ENCODE results near the gene SAP30BP.

Gene SAP30BP

GRCh38 chr17:75664099-75664549 lies 3.0 kb upstream of the SAP30BP start:
- Histone ChIP-seq H3K9ac (ENCODE audit: insufficient read length, low read depth) (no peak overlapping the region), H3K36me3 (ENCODE audit: insufficient read depth, insufficient read length, low read length) (peaks cover 66% of the 10 kb centered on the region), H3K4me1 (ENCODE audit: insufficient read depth, insufficient read length) (no peaks in the 10 kb centered on the region), H3K27me3 (ENCODE audit: insufficient read depth, insufficient read length) (no peaks in the 10 kb centered on the region), H3K4me3 (ENCODE audit: insufficient read length, low read depth) (no peak overlapping the region), H3K9me3 (ENCODE audit: insufficient read depth, low read length) (no peaks in the 10 kb centered on the region)
- TF ChIP-seq ZNF274 (IDR thresholded peaks at IDR 0.05; ENCODE audit: low read depth, low read length): no peak
- no peak for TF ChIP-seq SUZ12 (IDR thresholded peaks at IDR 0.05; ENCODE audit: extremely low read depth, insufficient read depth, insufficient read length)
- TF ChIP-seq YY1 (IDR thresholded peaks at IDR 0.05; ENCODE audit: insufficient read depth, insufficient read length): no peak
- no peak for DNase-seq (ENCODE audit: low read depth, low spot score)

- Histone ChIP-seq H3K27me3 (ENCODE audit: insufficient read depth, insufficient read length) (no peaks in the 10 kb centered on the region), H3K4me1 (ENCODE audit: insufficient read depth, insufficient read length) (no peaks in the 10 kb centered on the region), H3K4me3 (ENCODE audit: insufficient read length, low read depth) (peak overlapping the region; percentile 99), H3K36me3 (ENCODE audit: insufficient read depth, insufficient read length, low read length) (peaks cover 64% of the 10 kb centered on the region), H3K9me3 (ENCODE audit: insufficient read depth, low read length) (no peaks in the 10 kb centered on the region), H3K9ac (ENCODE audit: insufficient read length, low read depth) (peak overlapping the region; percentile 57)
- TF ChIP-seq ZNF274 (IDR thresholded peaks at IDR 0.05; ENCODE audit: low read depth, low read length) (no peak), SUZ12 (IDR thresholded peaks at IDR 0.05; ENCODE audit: extremely low read depth, insufficient read depth, insufficient read length) (no peak), YY1 (IDR thresholded peaks at IDR 0.05; ENCODE audit: insufficient read depth, insufficient read length) (no peak)
- no peak for DNase-seq (ENCODE audit: low read depth, low spot score)
These were observed 1.2 kb upstream of the SAP30BP start for GRCh38 chr17:75665981-75666380.

GRCh38 chr17:75667825-75668224 lies 687 bp downstream of the SAP30BP start:
- peaks cover 62% of the 10 kb centered on the region for H3K36me3 ChIP-seq (ENCODE audit: insufficient read depth, insufficient read length, low read length)
- H3K27me3 ChIP-seq (ENCODE audit: insufficient read depth, insufficient read length): no peaks in the 10 kb centered on the region
- H3K4me1 ChIP-seq (ENCODE audit: insufficient read depth, insufficient read length): no peaks in the 10 kb centered on the region
- H3K9me3 ChIP-seq (ENCODE audit: insufficient read depth, low read length): no peaks in the 10 kb centered on the region
- no peak for TF ChIP-seq SUZ12 (IDR thresholded peaks at IDR 0.05; ENCODE audit: extremely low read depth, insufficient read depth, insufficient read length)
- no peak for TF ChIP-seq YY1 (IDR thresholded peaks at IDR 0.05; ENCODE audit: insufficient read depth, insufficient read length)
- TF ChIP-seq ZNF274 (IDR thresholded peaks at IDR 0.05; ENCODE audit: low read depth, low read length): no peak
- H3K4me3 ChIP-seq (ENCODE audit: insufficient read length, low read depth): peak overlapping the region; percentile 99
- no peak for DNase-seq (ENCODE audit: low read depth, low spot score)
- H3K9ac ChIP-seq (ENCODE audit: insufficient read length, low read depth): peak overlapping the region; percentile 99

GRCh38 chr17:75668489-75668888 lies 1.4 kb downstream of the SAP30BP start:
- no peaks in the 10 kb centered on the region for H3K27me3 ChIP-seq (ENCODE audit: insufficient read depth, insufficient read length)
- H3K9ac ChIP-seq (ENCODE audit: insufficient read length, low read depth): no peak overlapping the region
- peaks cover 63% of the 10 kb centered on the region for H3K36me3 ChIP-seq (ENCODE audit: insufficient read depth, insufficient read length, low read length)
- TF ChIP-seq YY1 (IDR thresholded peaks at IDR 0.05; ENCODE audit: insufficient read depth, insufficient read length): no peak
- no peak for TF ChIP-seq ZNF274 (IDR thresholded peaks at IDR 0.05; ENCODE audit: low read depth, low read length)
- no peak for TF ChIP-seq SUZ12 (IDR thresholded peaks at IDR 0.05; ENCODE audit: extremely low read depth, insufficient read depth, insufficient read length)
- no peaks in the 10 kb centered on the region for H3K4me1 ChIP-seq (ENCODE audit: insufficient read depth, insufficient read length)
- no peak for DNase-seq (ENCODE audit: low read depth, low spot score)
- peak overlapping the region; percentile 99 for H3K4me3 ChIP-seq (ENCODE audit: insufficient read length, low read depth)
- H3K9me3 ChIP-seq (ENCODE audit: insufficient read depth, low read length): no peaks in the 10 kb centered on the region

GRCh38 chr17:75670868-75671267 lies 3.7 kb downstream of the SAP30BP start:
- Histone ChIP-seq H3K4me1 (ENCODE audit: insufficient read depth, insufficient read length) (no peaks in the 10 kb centered on the region), H3K9me3 (ENCODE audit: insufficient read depth, low read length) (no peaks in the 10 kb centered on the region), H3K9ac (ENCODE audit: insufficient read length, low read depth) (no peak overlapping the region), H3K36me3 (ENCODE audit: insufficient read depth, insufficient read length, low read length) (peaks cover 61% of the 10 kb centered on the region), H3K27me3 (ENCODE audit: insufficient read depth, insufficient read length) (no peaks in the 10 kb centered on the region), H3K4me3 (ENCODE audit: insufficient read length, low read depth) (no peak overlapping the region)
- TF ChIP-seq SUZ12 (IDR thresholded peaks at IDR 0.05; ENCODE audit: extremely low read depth, insufficient read depth, insufficient read length) (no peak), ZNF274 (IDR thresholded peaks at IDR 0.05; ENCODE audit: low read depth, low read length) (no peak), YY1 (IDR thresholded peaks at IDR 0.05; ENCODE audit: insufficient read depth, insufficient read length) (no peak)
- DNase-seq (ENCODE audit: low read depth, low spot score): no peak

GRCh38 chr17:75672011-75672410 lies 4.9 kb downstream of the SAP30BP start:
- Histone ChIP-seq H3K9me3 (ENCODE audit: insufficient read depth, low read length) (no peaks in the 10 kb centered on the region), H3K27me3 (ENCODE audit: insufficient read depth, insufficient read length) (no peaks in the 10 kb centered on the region), H3K4me3 (ENCODE audit: insufficient read length, low read depth) (no peak overlapping the region), H3K9ac (ENCODE audit: insufficient read length, low read depth) (no peak overlapping the region), H3K36me3 (ENCODE audit: insufficient read depth, insufficient read length, low read length) (peaks cover 73% of the 10 kb centered on the region), H3K4me1 (ENCODE audit: insufficient read depth, insufficient read length) (no peaks in the 10 kb centered on the region)
- no peak for DNase-seq (ENCODE audit: low read depth, low spot score)
- no peak for TF ChIP-seq SUZ12 (IDR thresholded peaks at IDR 0.05; ENCODE audit: extremely low read depth, insufficient read depth, insufficient read length)
- TF ChIP-seq YY1 (IDR thresholded peaks at IDR 0.05; ENCODE audit: insufficient read depth, insufficient read length): no peak
- no peak for TF ChIP-seq ZNF274 (IDR thresholded peaks at IDR 0.05; ENCODE audit: low read depth, low read length)

GRCh38 chr17:75673487-75673886 lies 6.3 kb downstream of the SAP30BP start:
- Histone ChIP-seq H3K4me1 (ENCODE audit: insufficient read depth, insufficient read length) (no peaks in the 10 kb centered on the region), H3K27me3 (ENCODE audit: insufficient read depth, insufficient read length) (no peaks in the 10 kb centered on the region), H3K9me3 (ENCODE audit: insufficient read depth, low read length) (no peaks in the 10 kb centered on the region), H3K36me3 (ENCODE audit: insufficient read depth, insufficient read length, low read length) (peaks cover 75% of the 10 kb centered on the region), H3K9ac (ENCODE audit: insufficient read length, low read depth) (no peak overlapping the region), H3K4me3 (ENCODE audit: insufficient read length, low read depth) (no peak overlapping the region)
- TF ChIP-seq ZNF274 (IDR thresholded peaks at IDR 0.05; ENCODE audit: low read depth, low read length) (no peak), SUZ12 (IDR thresholded peaks at IDR 0.05; ENCODE audit: extremely low read depth, insufficient read depth, insufficient read length) (no peak), YY1 (IDR thresholded peaks at IDR 0.05; ENCODE audit: insufficient read depth, insufficient read length) (no peak)
- DNase-seq (ENCODE audit: low read depth, low spot score): no peak

Measured in NT2/D1 (cell line).